ENCODE results near the gene GPR142. TPM values are rescaled to one million over a fixed set of nuclear protein-coding genes. Genes with fewer than 3 reads are reported as not detected.

The GPR142 gene
- total and polyA plus RNA-seq, 2 donors (not counting 3 experiments of a cell fraction or from before 2014, with no cell fraction given), result not detected

- DNase-seq (ENCODE audit: low read depth, low spot score) (no peak), FAIRE-seq (no peak)
- Histone ChIP-seq H3K27ac (ENCODE audit: insufficient read depth, low read depth, low read length) (no peak overlapping the region), H3K9ac (replicated peaks; ENCODE audit: extremely low read depth, insufficient read depth, low read length) (no peak overlapping the region), H4K20me1 (replicated peaks; ENCODE audit: control insufficient read depth, extremely low read depth, insufficient read depth, low read length) (no peaks in the 10 kb centered on the region), H3K4me3 (replicated peaks in 1 of 3; ENCODE audit: insufficient read depth in 1 of 3, low read depth in 1 of 3, low read length in 3 of 3) (no peak overlapping the region), H3K9me3 (replicated peaks; ENCODE audit: control insufficient read depth, insufficient read depth, low read length) (no peaks in the 10 kb centered on the region), H3K4me2 (ENCODE audit: insufficient read depth, low read length) (no peak overlapping the region), H3K4me1 (ENCODE audit: control insufficient read depth, extremely low read depth, insufficient read depth, low read length) (no peaks in the 10 kb centered on the region), H3K36me3 (ENCODE audit: control insufficient read depth in 2 of 2, extremely low read depth in 1 of 2, insufficient read depth in 2 of 2, low read length in 2 of 2) (no peaks in the 10 kb centered on the region), H2AFZ (ENCODE audit: low read depth, low read length) (no peak overlapping the region), H3K9me1 (replicated peaks; ENCODE audit: control insufficient read depth, extremely low read depth, insufficient read depth, low read length) (no peaks in the 10 kb centered on the region), H3K27me3 (ENCODE audit: control insufficient read depth in 2 of 2, insufficient read depth in 2 of 2, low read length in 2 of 2) (no peaks in the 10 kb centered on the region), H3K79me2 (ENCODE audit: control insufficient read depth, insufficient read depth, low read length) (no peaks in the 10 kb centered on the region)
- dilution Hi-C loops (cut with MboI; ENCODE audit: extremely low pct_ligation_motif_present, low sequenced_read_pairs) (no loop called here), intact Hi-C loops (cut with micrococcal nuclease) (no loop called here)
- POLR2A ChIA-PET, result no interaction called here
- TF ChIP-seq, protein P1, sequence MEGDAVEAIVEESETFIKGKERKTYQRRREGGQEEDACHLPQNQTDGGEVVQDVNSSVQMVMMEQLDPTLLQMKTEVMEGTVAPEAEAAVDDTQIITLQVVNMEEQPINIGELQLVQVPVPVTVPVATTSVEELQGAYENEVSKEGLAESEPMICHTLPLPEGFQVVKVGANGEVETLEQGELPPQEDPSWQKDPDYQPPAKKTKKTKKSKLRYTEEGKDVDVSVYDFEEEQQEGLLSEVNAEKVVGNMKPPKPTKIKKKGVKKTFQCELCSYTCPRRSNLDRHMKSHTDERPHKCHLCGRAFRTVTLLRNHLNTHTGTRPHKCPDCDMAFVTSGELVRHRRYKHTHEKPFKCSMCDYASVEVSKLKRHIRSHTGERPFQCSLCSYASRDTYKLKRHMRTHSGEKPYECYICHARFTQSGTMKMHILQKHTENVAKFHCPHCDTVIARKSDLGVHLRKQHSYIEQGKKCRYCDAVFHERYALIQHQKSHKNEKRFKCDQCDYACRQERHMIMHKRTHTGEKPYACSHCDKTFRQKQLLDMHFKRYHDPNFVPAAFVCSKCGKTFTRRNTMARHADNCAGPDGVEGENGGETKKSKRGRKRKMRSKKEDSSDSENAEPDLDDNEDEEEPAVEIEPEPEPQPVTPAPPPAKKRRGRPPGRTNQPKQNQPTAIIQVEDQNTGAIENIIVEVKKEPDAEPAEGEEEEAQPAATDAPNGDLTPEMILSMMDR (IDR thresholded peaks at IDR 0.05; ENCODE audit: extremely low read depth in 1 of 2, insufficient read depth in 1 of 2, low read depth in 1 of 2, low read length in 2 of 2), result no peak
- TF ChIP-seq JUN (IDR thresholded peaks at IDR 0.05; ENCODE audit: borderline replicate concordance, insufficient read depth, insufficient read length, low read depth) (no peak), MYC (IDR thresholded peaks at IDR 0.05; ENCODE audit: low read depth, low read length) (no peak), EZH2 (IDR thresholded peaks at IDR 0.05; ENCODE audit: borderline replicate concordance, low read depth, low read length, severe bottlenecking) (no peak), POLR2A (IDR thresholded peaks at IDR 0.05; ENCODE audit: low read depth, low read length) (no peak)
- TF ChIP-seq, protein P2, sequence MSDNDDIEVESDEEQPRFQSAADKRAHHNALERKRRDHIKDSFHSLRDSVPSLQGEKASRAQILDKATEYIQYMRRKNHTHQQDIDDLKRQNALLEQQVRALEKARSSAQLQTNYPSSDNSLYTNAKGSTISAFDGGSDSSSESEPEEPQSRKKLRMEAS (IDR thresholded peaks at IDR 0.05; ENCODE audit: insufficient read depth, insufficient read length), result no peak
- BruUV-seq (replicated peaks), result no TSS peak
- CTCF ChIA-PET, result interaction anchor here (0.7 kb wide), 1 partner anchor 10 kb away, joined by 3 read pairs; no protein-coding TSS in a partner anchor
Observed at GRCh38 chr17:74385201-74385600, 17.9 kb downstream of the GPR142 start.

- FAIRE-seq (no peak), DNase-seq (ENCODE audit: low read depth, low spot score) (no peak)
- no peak overlapping the region for H3K4me3 ChIP-seq (replicated peaks in 1 of 3; ENCODE audit: insufficient read depth in 1 of 3, low read depth in 1 of 3, low read length in 3 of 3)
- intact Hi-C loops (cut with micrococcal nuclease), result no loop called here
- no peaks in the 10 kb centered on the region for H3K4me1 ChIP-seq (ENCODE audit: control insufficient read depth, extremely low read depth, insufficient read depth, low read length)
- no TSS peak for BruUV-seq (replicated peaks)
- H3K36me3 ChIP-seq (ENCODE audit: control insufficient read depth in 2 of 2, extremely low read depth in 1 of 2, insufficient read depth in 2 of 2, low read length in 2 of 2), result no peaks in the 10 kb centered on the region
- no peaks in the 10 kb centered on the region for H3K27me3 ChIP-seq (ENCODE audit: control insufficient read depth in 2 of 2, insufficient read depth in 2 of 2, low read length in 2 of 2)
- H3K9ac ChIP-seq (replicated peaks; ENCODE audit: extremely low read depth, insufficient read depth, low read length), result no peak overlapping the region
- dilution Hi-C loops (cut with MboI; ENCODE audit: extremely low pct_ligation_motif_present, low sequenced_read_pairs), result no loop called here
- no peak overlapping the region for H3K4me2 ChIP-seq (ENCODE audit: insufficient read depth, low read length)
- H3K9me3 ChIP-seq (replicated peaks; ENCODE audit: control insufficient read depth, insufficient read depth, low read length), result no peaks in the 10 kb centered on the region
- H3K27ac ChIP-seq (ENCODE audit: insufficient read depth, low read depth, low read length), result no peak overlapping the region
- H4K20me1 ChIP-seq (replicated peaks; ENCODE audit: control insufficient read depth, extremely low read depth, insufficient read depth, low read length), result no peaks in the 10 kb centered on the region
- H2AFZ ChIP-seq (ENCODE audit: low read depth, low read length), result no peak overlapping the region
- ChIA-PET CTCF (interaction anchor here (0.6 to 0.8 kb wide), 2 partner anchors 10 to 25 kb away, joined by 3 to 4 read pairs; partner anchors contain the start of gene BTBD17), POLR2A (no interaction called here)
- no peaks in the 10 kb centered on the region for H3K9me1 ChIP-seq (replicated peaks; ENCODE audit: control insufficient read depth, extremely low read depth, insufficient read depth, low read length)
- TF ChIP-seq, protein P2 (IDR thresholded peaks at IDR 0.05; ENCODE audit: insufficient read depth, insufficient read length), result no peak
- TF ChIP-seq POLR2AphosphoS5 (IDR thresholded peaks at IDR 0.05; ENCODE audit: insufficient read depth, low read depth, low read length) (no peak), JUN (IDR thresholded peaks at IDR 0.05; ENCODE audit: borderline replicate concordance, insufficient read depth, insufficient read length, low read depth) (no peak), MYC (IDR thresholded peaks at IDR 0.05; ENCODE audit: low read depth, low read length) (no peak), FOS (IDR thresholded peaks at IDR 0.05; ENCODE audit: borderline replicate concordance, insufficient read depth, low read length) (no peak), POLR2A (IDR thresholded peaks at IDR 0.05; ENCODE audit: low read depth, low read length) (no peak), EZH2 (IDR thresholded peaks at IDR 0.05; ENCODE audit: borderline replicate concordance, low read depth, low read length, severe bottlenecking) (no peak), GATA2 (IDR thresholded peaks at IDR 0.05; ENCODE audit: insufficient read depth, insufficient read length, low read depth, low read length) (no peak)
- TF ChIP-seq, protein P1 (IDR thresholded peaks at IDR 0.05; ENCODE audit: extremely low read depth in 1 of 2, insufficient read depth in 1 of 2, low read depth in 1 of 2, low read length in 2 of 2), result no peak
- no peaks in the 10 kb centered on the region for H3K79me2 ChIP-seq (ENCODE audit: control insufficient read depth, insufficient read depth, low read length)
Observed at GRCh38 chr17:74386386-74386785, 19.1 kb downstream of the GPR142 start.
